ENCODE results near the gene ZCCHC12.
"Not testable (repeated sequence)": the region's sequence is repeated elsewhere in the genome, so short reads cannot be mapped to it uniquely, and the experiment has no call there.

ZCCHC12 gene

DNA sequence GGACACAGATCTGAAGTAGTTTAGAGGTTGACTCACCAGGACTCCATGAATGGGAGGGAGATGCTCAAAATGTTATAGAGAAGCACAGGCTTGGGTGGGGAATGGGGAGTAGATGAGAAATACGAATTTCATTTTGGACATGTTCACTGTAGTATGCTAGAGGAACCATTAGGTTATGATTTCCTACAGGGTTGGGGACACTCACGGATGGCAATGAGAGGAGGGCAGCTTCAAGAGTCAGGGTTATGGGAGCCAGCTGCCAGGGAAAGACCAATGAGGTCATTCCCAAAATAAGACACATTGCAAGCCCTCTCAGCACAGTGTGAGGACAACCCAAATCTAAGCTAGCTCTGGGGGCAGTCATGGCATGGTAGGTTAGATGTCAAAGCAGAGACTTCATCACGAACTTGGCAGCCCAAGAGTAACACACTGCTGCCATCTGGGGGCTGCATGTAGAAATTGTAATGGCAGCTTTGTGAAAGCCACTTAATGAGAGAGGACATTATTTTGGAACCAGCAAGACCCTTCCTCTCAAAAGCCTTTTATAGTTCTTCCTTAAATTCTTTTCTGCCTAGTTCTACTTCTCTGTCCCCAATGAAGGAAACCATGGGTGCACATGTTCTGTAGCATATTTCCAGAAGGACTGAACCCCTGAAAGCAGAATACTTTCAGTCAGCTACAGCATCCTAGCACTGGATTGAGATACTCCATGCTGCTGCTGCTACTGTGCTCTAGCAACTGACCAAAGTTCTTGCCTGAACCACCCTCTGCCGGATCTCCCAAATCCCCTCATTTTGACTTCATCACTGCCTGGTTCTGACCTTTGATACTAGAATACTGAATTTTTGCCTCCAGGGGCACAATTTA, 16.2 kb upstream of the ZCCHC12 start:
- peak; percentile 12 for DNase-seq (ENCODE audit: extremely low read depth, low read depth)
- TF ChIP-seq, protein P1, sequence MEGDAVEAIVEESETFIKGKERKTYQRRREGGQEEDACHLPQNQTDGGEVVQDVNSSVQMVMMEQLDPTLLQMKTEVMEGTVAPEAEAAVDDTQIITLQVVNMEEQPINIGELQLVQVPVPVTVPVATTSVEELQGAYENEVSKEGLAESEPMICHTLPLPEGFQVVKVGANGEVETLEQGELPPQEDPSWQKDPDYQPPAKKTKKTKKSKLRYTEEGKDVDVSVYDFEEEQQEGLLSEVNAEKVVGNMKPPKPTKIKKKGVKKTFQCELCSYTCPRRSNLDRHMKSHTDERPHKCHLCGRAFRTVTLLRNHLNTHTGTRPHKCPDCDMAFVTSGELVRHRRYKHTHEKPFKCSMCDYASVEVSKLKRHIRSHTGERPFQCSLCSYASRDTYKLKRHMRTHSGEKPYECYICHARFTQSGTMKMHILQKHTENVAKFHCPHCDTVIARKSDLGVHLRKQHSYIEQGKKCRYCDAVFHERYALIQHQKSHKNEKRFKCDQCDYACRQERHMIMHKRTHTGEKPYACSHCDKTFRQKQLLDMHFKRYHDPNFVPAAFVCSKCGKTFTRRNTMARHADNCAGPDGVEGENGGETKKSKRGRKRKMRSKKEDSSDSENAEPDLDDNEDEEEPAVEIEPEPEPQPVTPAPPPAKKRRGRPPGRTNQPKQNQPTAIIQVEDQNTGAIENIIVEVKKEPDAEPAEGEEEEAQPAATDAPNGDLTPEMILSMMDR (IDR thresholded peaks at IDR 0.05; ENCODE audit: low read depth, low read length) = peak; percentile 65

GRCh38 chrX:118817257-118817656, 6.4 kb upstream of the ZCCHC12 start:
- not testable (repeated sequence) for DNase-seq (ENCODE audit: extremely low read depth, low read depth)

- DNase-seq (ENCODE audit: extremely low read depth, low read depth) = no peak
- TF ChIP-seq, protein P1 (IDR thresholded peaks at IDR 0.05; ENCODE audit: low read depth, low read length) = no peak
Measured at GRCh38 chrX:118824173-118824730, 628 bp downstream of the ZCCHC12 start.

DNA sequence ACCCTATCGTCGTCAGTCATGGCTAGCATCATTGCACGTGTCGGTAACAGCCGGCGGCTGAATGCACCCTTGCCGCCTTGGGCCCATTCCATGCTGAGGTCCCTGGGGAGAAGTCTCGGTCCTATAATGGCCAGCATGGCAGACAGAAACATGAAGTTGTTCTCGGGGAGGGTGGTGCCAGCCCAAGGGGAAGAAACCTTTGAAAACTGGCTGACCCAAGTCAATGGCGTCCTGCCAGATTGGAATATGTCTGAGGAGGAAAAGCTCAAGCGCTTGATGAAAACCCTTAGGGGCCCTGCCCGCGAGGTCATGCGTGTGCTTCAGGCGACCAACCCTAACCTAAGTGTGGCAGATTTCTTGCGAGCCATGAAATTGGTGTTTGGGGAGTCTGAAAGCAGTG, 1.6 kb downstream of the ZCCHC12 start:
- DNase-seq (ENCODE audit: extremely low read depth, low read depth) = no peak
- TF ChIP-seq, protein P1 (IDR thresholded peaks at IDR 0.05; ENCODE audit: low read depth, low read length) = no peak

DNA sequence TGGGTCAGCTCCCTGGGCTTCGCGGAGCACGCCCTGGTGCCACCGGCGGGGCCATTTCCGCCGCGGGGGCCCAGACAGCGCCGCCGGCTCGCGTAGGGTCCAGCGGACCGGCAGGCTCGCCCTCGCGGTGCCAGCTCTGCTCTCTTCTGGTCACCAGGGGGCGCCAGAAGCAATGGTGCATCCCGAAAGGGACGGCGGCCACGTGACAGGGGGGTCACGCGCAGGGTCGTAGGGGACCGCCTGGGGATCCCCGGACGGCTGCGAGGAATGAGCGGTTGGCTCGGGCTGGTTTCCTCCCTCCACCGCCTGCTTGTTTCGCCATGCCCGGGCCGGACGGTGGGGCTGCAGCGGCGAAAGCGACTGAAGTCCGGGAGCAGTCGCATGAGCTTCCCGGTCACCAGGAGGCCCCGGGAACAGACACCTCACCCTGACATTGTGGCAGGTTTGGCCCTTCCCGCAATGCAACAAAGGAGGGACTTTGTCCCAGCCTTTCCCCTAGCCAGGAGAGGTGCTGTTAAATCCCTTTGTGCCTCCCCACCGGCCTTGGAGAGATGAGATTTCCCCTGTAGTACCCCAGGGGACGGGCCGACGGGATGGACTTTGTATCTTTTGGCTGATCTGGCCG, 15.8 kb downstream of the ZCCHC12 start:
- TF ChIP-seq, protein P1 (IDR thresholded peaks at IDR 0.05; ENCODE audit: low read depth, low read length) = peak; percentile 49
- peak; percentile 3 for DNase-seq (ENCODE audit: extremely low read depth, low read depth)

- TF ChIP-seq, protein P1 (IDR thresholded peaks at IDR 0.05; ENCODE audit: low read depth, low read length) = peak; percentile 78
Measured at GRCh38 chrX:118847676-118848075, 24.1 kb downstream of the ZCCHC12 start.

GRCh38 chrX:118853596-118853995, 30.0 kb downstream of the ZCCHC12 start:
- TF ChIP-seq, protein P1 (IDR thresholded peaks at IDR 0.05; ENCODE audit: low read depth, low read length) = no peak
- DNase-seq (ENCODE audit: extremely low read depth, low read depth) = no peak

More at GRCh38 chrX:118847676-118848075, 24.1 kb downstream of the ZCCHC12 start:
- DNase-seq (ENCODE audit: extremely low read depth, low read depth) = peak; percentile 7

Measured in AG09319 (cell line).